CD14-positive monocyte (primary cell): Measurements from ENCODE around the gene NBEA. TPM values are rescaled to one million over a fixed set of nuclear protein-coding genes. Genes with fewer than 3 reads are reported as not detected.

ENCODE experiments used
- DNase-seq, 3 donors: peaks; one replicate each; pipeline ENCODE4 v3.0.0-alpha.2; 2011 to 2022
- H2AFZ ChIP-seq: 2 replicates; pipeline ENCODE4 v1.6.0; 2012; ENCODE audit warnings: mild to moderate bottlenecking, low read depth, low read length, inconsistent platforms; ENCODE audit not compliant: insufficient read depth, poor library complexity, severe bottlenecking
- H3K27ac ChIP-seq, 2 donors: 1 replicate in 1 of 2; 2 replicates in 1 of 2; pipeline ENCODE4 v1.5.1; 2012 to 2013; ENCODE audit warnings: low read length in 2 of 2, control low read depth in 1 of 2, inconsistent platforms in 1 of 2, low read depth in 1 of 2, mild to moderate bottlenecking in 1 of 2
- H3K27me3 ChIP-seq, 2 donors: one replicate each; pipeline versions ENCODE4 v1.6.0 to v1.6.1; 2011 to 2013; ENCODE audit warnings: low read length in 2 of 2; ENCODE audit not compliant: control insufficient read depth in 2 of 2, insufficient read depth in 2 of 2
- H3K36me3 ChIP-seq, 2 donors: replicated peaks in 1 of 2; 1 replicate in 1 of 2; 2 replicates in 1 of 2; pipeline versions ENCODE4 v1.5.1 to v1.6.1; 2012 to 2013; ENCODE audit warnings: low read length in 2 of 2, control low read depth in 1 of 2, inconsistent platforms in 1 of 2, mild to moderate bottlenecking in 1 of 2; ENCODE audit not compliant: insufficient read depth in 2 of 2, control insufficient read depth in 1 of 2
- H3K4me1 ChIP-seq, 2 donors: 1 replicate in 1 of 2; 2 replicates in 1 of 2; pipeline versions ENCODE4 v1.5.1 to v1.6.1; 2012 to 2013; ENCODE audit warnings: low read length in 2 of 2, control low read depth in 1 of 2, inconsistent platforms in 1 of 2, mild to moderate bottlenecking in 1 of 2, moderate library complexity in 1 of 2; ENCODE audit not compliant: insufficient read depth in 2 of 2, control insufficient read depth in 1 of 2
- H3K4me2 ChIP-seq: replicated peaks from 2 replicates; pipeline ENCODE3; 2012; ENCODE audit warnings: low read length, moderate library complexity, mild to moderate bottlenecking; ENCODE audit not compliant: poor library complexity, severe bottlenecking; ENCODE audit errors: extremely low read depth
- H3K4me3 ChIP-seq, 3 experiments: fragments of 200-600 bp in 1 of 3; sonication (generic) in 1 of 3; replicated peaks in 1 of 3; 1 replicate in 2 of 3; 2 replicates in 1 of 3; pipeline ENCODE4 v1.5.1; 2011 to 2013; ENCODE audit warnings: low read length in 3 of 3, mild to moderate bottlenecking in 3 of 3, control low read depth in 2 of 3, low read depth in 2 of 3, inconsistent platforms in 1 of 3, moderate library complexity in 1 of 3
- H3K79me2 ChIP-seq: 2 replicates; pipeline ENCODE4 v1.6.0; 2012; ENCODE audit warnings: mild to moderate bottlenecking, control low read depth, inconsistent platforms, low read length, moderate library complexity; ENCODE audit not compliant: insufficient read depth
- H3K9ac ChIP-seq: 2 replicates; pipeline ENCODE4 v1.6.0; 2017; ENCODE audit warnings: low read length, mild to moderate bottlenecking; ENCODE audit not compliant: insufficient read depth, poor library complexity, severe bottlenecking
- H3K9me3 ChIP-seq, 2 donors: replicated peaks in 1 of 2; 1 replicate in 1 of 2; 2 replicates in 1 of 2; pipeline versions ENCODE4 v1.5.1 to v1.6.1; 2012 to 2013; ENCODE audit warnings: low read length in 2 of 2, control low read depth in 1 of 2; ENCODE audit not compliant: control insufficient read depth in 1 of 2, insufficient read depth in 1 of 2
- H4K20me1 ChIP-seq: 2 replicates; pipeline ENCODE4 v1.6.0; 2012; ENCODE audit warnings: mild to moderate bottlenecking, low read length, control low read depth, moderate library complexity; ENCODE audit not compliant: insufficient read depth
- H3K27ac Mint-ChIP-seq, 7 donors: one replicate each; pipeline ENCODE4 v1.8.0; 2020; ENCODE audit warnings: mild to moderate bottlenecking in 7 of 7, mixed read lengths in 7 of 7, moderate library complexity in 6 of 7, inconsistent platforms in 2 of 7
- H3K27me3 Mint-ChIP-seq, 3 donors: one replicate each; pipeline ENCODE4 v1.8.0; 2021 to 2022; ENCODE audit warnings: low read depth in 3 of 3, mild to moderate bottlenecking in 3 of 3, mixed read lengths in 3 of 3, moderate library complexity in 3 of 3, inconsistent platforms in 1 of 3
- H3K36me3 Mint-ChIP-seq, 2 donors: one replicate each; pipeline ENCODE4 v1.8.0; 2020; ENCODE audit warnings: mixed read lengths in 2 of 2, inconsistent platforms in 1 of 2, mild to moderate bottlenecking in 1 of 2
- H3K4me1 Mint-ChIP-seq: one replicate; pipeline ENCODE4 v1.8.0; 2020; ENCODE audit warnings: mild to moderate bottlenecking, mixed read lengths
- H3K4me3 Mint-ChIP-seq, 2 donors: one replicate each; pipeline ENCODE4 v1.8.0; 2020; ENCODE audit warnings: mild to moderate bottlenecking in 2 of 2, mixed read lengths in 2 of 2, moderate library complexity in 1 of 2
- H3K9me3 Mint-ChIP-seq, 7 donors: one replicate each; pipeline ENCODE4 v1.8.0; 2020 to 2022; ENCODE audit warnings: mixed read lengths in 7 of 7, mild to moderate bottlenecking in 6 of 7, moderate library complexity in 6 of 7, inconsistent platforms in 2 of 7
- CTCF ChIP-seq: fragments of 200-600 bp; IDR thresholded peaks from one replicate; pipeline ENCODE4 v1.8.0; 2022; ENCODE audit warnings: antibody characterized with exemption, mild to moderate bottlenecking
- WGBS: methylation state at CpG from one replicate; pipeline ENCODE4 v1.1.5; 2013; ENCODE audit warnings: missing lambda C conversion rate; ENCODE audit not compliant: insufficient coverage; 5-methylcytosine and 5-hydroxymethylcytosine counted together
- intact Hi-C, 2 donors: fragments of 100-400 bp; cut with micrococcal nuclease; formaldehyde crosslinking; loops; one replicate each; pipeline versions ENCODE4 v1.15.0 to v1.15.1; 2023
- polyA plus RNA-seq, 3 donors: library from polyadenylated mRNA; depleted of rRNA in 1 of 3; unstranded in 2 of 3; stranded (reverse) in 1 of 3; fragments of 300-500 nt in 2 of 3; fragments of >200 nt in 1 of 3; fragmentation: Illumina TruSeq in 2 of 3; gene quantifications; 1 replicate in 2 of 3; 2 replicates in 1 of 3; pipeline ENCODE4 v1.2.3, GENCODE V29; 2012 to 2021

Gene NBEA
- polyA plus RNA-seq, 3 donors = 0.03 to 0.23 (median 0.08) TPM

- no peaks in the 10 kb centered on the region for H4K20me1 ChIP-seq
- intact Hi-C loops = no loop called here
- H2AFZ ChIP-seq = no peak overlapping the region
- H3K36me3 ChIP-seq = no peaks in the 10 kb centered on the region
- H3K4me3 Mint-ChIP-seq = no peak overlapping the region
- no peaks in the 10 kb centered on the region for H3K4me1 Mint-ChIP-seq
- no peak overlapping the region for H3K4me2 ChIP-seq
- no peak for DNase-seq
- H3K9me3 Mint-ChIP-seq = peaks cover 0 to 5% (median 1%) of the 10 kb centered on the region in 7 donors
- H3K4me3 ChIP-seq = no peak overlapping the region
- H3K9me3 ChIP-seq = peaks cover 0 to 3% of the 10 kb centered on the region in 2 donors
- H3K79me2 ChIP-seq = no peaks in the 10 kb centered on the region
- no peak overlapping the region for H3K27ac ChIP-seq
- no peak overlapping the region for H3K9ac ChIP-seq
- no peaks in the 10 kb centered on the region for H3K36me3 Mint-ChIP-seq
- no peaks in the 10 kb centered on the region for H3K4me1 ChIP-seq
- no peaks in the 10 kb centered on the region for H3K27me3 ChIP-seq
- no peaks in the 10 kb centered on the region for H3K27me3 Mint-ChIP-seq
- WGBS = 80% methylated on average over 1 of the region's 5 CpGs
- TF ChIP-seq CTCF = no peak
- no peak overlapping the region for H3K27ac Mint-ChIP-seq
Measured at GRCh38 chr13:35388441-35389355, 446.6 kb downstream of the NBEA start.

GRCh38 chr13:35389535-35389934 is 447.5 kb downstream of the NBEA start:
- no peak overlapping the region for H3K4me2 ChIP-seq
- H3K4me1 Mint-ChIP-seq = no peaks in the 10 kb centered on the region
- peaks cover 0 to 5% (median 0%) of the 10 kb centered on the region in 7 donors for H3K9me3 Mint-ChIP-seq
- H3K27ac Mint-ChIP-seq = no peak overlapping the region
- no peak for TF ChIP-seq CTCF
- H3K36me3 Mint-ChIP-seq = no peaks in the 10 kb centered on the region
- no peaks in the 10 kb centered on the region for H3K27me3 ChIP-seq
- H3K4me3 Mint-ChIP-seq = no peak overlapping the region
- H3K27me3 Mint-ChIP-seq = no peaks in the 10 kb centered on the region
- H2AFZ ChIP-seq = no peak overlapping the region
- H3K9me3 ChIP-seq = peaks cover 0 to 3% of the 10 kb centered on the region in 2 donors
- no peak overlapping the region for H3K9ac ChIP-seq
- no peaks in the 10 kb centered on the region for H3K79me2 ChIP-seq
- no peak for DNase-seq
- no peaks in the 10 kb centered on the region for H3K4me1 ChIP-seq
- H4K20me1 ChIP-seq = no peaks in the 10 kb centered on the region
- no peaks in the 10 kb centered on the region for H3K36me3 ChIP-seq
- intact Hi-C loops = no loop called here
- no peak overlapping the region for H3K27ac ChIP-seq
- H3K4me3 ChIP-seq = no peak overlapping the region
